HG03460 (cell line): ENCODE measurements around the gene KRTAP5-5.
"Not testable (repeated sequence)": the region's sequence is repeated elsewhere in the genome, so short reads cannot be mapped to it uniquely, and the experiment has no call there.

Source experiments
- ATAC-seq: cut with Tn5 transposase; IDR thresholded peaks from one replicate; pipeline ENCODE4 v1.9.1; 2021; ENCODE audit not compliant: unreplicated experiment

Gene KRTAP5-5

DNA sequence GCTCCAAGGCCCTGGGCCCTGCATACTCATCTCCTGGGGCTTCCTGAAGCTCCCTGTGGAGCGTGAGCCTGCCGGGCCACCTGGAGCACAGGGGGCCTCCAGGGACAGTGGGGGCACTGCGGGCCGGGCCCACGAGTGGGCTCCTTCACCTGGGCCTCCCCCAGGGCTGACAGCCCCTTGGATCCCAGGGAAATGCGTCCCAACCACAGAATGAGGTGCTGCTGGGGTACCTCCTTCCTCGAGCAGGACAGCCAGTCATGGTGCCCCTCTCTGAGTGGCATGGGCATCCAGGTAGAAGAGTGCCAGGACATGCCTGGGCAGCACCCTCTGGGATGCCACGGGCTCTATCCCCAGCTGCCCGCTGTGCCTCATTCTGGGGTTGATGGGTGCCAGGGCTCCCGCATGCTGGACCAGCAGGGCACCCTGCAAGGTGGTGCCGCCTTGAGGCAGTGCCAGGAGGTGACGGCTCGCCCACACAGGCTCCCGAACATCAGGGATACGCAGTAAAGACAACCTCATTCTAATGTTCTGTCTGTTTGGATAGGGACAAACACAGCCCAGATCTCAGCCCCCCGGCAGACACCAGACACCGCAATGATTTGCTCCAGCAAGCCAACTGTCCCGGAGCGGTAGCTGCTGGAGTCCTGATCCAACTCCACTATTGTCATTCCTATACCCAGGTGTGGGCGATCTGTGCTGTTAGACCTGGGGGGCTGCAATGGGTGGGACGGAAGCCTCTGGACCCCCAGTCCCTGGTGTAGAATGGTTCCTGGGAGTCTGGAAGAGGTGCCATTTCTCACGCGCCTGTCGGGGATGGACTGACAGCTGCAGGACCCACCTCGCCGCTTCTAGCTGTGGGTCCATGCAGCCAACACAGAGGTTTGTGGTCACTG lies 25.8 kb downstream of the KRTAP5-5 start:
- ATAC-seq, result no peak

DNA sequence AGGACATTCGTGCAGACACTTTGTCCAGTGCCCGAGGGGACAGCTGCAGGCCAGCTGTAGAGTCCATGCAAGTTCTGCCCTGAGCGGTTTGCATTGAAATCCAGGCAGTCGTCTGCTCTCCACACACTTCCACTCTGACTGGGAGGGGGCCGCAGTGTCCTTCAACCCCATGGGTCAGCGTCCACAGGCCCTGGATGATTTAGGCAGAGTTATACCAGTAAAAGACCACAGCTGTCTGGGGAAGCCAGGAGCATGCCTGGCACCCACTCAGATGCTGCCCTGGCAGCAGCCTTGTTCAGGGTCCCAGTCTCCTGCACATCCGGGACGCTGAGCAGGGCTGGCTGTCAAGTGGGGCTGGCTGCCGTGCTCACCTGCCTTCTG lies 26.5 kb downstream of the KRTAP5-5 start:
- ATAC-seq, result no peak

DNA sequence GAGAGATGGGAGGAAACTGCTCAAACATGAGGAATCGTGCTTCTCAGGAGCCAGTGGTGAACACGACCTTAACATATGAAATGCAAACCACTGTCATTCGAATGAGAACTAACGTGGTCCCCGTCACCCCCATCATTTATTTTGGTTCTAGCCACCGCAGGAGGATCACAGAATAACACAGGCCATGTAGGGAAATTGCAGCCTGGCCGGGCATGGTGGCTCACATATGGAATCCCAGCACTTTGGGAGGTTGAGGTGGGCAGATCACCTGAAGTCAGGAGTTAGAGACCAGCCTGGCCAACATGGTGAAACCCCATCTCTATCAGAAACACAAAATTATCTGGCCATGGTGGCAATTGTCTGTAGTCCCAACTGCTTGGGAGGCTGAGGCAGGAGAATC lies 27.1 kb downstream of the KRTAP5-5 start:
- no peak for ATAC-seq

DNA sequence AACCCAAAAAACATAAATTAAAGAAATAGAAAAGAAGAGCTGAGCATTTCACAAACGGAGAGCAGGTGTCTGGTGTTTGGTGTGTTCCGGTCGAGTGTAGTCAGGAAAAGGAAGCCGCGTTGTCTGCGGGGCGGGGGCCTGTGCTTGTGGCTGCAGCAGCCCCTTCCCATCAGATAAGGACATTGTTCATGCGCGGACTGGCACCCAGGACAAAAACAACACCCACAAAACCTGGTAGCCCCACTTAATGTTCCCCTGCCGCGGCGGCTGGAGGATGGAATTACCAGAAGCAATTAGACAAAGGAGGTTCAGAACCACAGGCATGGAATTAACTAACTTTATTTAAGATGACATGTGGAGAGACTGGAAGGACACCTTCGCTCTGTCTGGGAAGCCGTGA lies 29.9 kb downstream of the KRTAP5-5 start:
- ATAC-seq, result no peak

DNA sequence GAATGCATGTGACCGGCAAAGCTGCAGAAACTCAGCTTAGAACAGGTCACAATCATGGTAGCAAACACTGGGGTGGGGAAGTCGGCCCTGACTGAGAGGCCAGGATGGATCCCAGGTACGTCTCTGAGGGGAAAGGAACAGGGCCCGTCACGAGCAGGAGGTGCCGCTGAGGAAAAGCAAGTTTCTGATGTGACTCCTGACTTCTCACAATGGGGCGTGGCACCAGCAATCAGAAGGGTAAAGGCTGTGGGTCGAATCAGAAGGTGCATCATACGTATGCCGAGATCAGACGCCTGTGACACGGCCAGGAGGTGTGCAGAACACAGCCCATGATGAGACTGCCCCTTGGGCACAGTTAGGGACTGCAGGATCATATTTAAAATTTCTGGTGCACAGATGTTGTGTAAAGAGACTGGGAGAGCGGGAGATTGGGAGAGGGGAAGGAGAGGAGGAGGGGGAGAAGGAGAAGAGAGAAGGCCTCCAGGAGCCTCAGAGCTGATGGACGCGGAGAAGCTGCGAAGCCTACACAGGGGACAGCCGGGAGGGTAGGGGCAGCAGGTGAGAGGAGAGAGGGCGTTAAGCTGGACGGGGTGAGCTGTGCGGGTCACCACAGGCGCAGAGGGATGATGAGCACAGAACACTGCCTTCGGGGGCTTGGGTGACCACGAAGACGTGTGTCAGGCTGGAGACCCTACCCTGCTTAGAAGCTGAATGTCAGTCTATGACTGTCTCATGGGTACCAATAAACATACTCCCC lies 30.7 kb downstream of the KRTAP5-5 start:
- no peak for ATAC-seq

DNA sequence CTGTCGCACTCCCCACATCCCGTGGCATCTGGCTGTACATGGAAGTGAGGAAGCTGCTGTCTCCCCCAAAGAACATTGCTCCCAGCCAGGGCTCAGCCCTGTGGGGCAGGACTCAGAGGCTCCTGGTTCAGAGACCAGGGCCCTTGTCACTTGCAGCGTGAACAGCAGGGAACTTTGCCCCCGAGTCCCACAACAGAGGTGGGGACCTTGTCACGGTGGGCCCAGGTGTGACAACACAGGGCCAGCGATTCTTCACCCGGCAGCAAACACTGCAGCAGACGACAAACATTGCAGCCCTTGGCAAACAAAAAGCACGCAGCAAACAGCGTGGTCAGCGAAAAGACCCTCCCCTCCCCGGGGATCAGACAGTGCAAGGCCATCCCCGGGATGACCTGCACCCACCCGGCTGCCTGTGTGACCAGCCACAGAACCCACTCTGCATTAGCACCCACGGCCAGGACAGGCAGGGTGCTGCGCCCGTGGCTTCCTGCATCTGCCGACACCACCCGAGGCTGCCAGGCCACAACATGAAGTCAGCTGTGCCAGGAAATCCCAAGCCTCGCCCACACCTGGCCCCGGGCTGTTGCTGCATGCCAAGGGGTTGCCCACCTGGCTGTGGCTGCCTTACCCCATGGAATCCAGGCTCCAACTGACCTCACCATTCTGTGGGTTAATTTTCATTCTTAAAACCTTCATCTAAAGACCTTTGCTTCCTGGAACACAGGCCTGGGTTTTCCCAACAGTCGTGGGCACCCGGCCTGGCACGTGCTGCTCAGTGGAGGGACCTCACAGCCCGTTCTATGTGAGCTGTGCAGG lies 32.1 kb downstream of the KRTAP5-5 start:
- not testable (repeated sequence) for ATAC-seq

DNA sequence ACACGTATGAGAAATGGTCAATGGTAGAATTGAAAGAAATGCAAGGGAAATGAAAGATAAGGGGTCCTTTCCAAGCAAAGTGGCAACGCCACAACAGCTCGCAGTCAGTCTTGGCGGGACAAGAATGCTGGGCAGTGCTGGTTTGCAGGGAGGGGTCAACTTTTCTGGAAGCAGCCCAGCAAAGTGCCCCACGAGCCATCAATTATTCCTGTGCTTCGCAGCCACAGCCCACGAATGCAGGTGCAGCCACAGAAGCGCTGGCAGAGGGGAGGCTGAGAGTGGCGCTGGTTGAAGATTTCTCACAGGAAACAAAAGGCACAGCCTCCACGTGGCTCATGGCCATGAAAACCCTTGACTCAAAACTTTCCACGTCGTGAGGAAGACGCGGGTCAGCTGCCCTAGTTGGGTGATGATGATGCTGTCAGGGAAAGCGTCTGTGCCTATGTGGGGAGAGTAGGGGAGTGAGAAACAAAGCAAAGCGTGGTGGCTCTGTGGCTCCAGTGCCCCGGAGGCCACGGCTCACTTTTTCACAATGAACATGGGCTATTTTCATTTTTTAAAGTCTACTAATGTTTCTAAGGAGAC lies 33.2 kb downstream of the KRTAP5-5 start:
- not testable (repeated sequence) for ATAC-seq

DNA sequence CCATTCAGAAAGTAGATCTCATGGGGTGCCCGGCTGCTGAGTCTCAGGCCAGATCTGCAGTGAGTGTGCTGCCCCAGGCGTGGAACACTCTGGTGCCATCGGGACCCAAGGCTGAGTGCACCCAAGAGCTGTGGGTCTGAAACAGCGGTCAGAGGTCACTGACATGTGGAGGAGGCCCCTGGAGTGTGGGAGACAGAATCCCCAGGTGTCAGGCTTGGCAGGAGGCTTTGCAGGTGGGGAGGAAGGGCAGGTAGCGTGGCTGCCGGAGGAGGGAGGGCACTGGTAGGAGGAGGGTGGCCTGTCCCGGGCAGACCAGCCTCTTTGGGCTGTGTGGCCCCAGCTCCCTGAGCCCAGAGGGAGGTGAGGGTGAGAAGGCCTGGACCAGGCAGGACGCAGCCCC lies 35.7 kb downstream of the KRTAP5-5 start:
- ATAC-seq, result no peak

DNA sequence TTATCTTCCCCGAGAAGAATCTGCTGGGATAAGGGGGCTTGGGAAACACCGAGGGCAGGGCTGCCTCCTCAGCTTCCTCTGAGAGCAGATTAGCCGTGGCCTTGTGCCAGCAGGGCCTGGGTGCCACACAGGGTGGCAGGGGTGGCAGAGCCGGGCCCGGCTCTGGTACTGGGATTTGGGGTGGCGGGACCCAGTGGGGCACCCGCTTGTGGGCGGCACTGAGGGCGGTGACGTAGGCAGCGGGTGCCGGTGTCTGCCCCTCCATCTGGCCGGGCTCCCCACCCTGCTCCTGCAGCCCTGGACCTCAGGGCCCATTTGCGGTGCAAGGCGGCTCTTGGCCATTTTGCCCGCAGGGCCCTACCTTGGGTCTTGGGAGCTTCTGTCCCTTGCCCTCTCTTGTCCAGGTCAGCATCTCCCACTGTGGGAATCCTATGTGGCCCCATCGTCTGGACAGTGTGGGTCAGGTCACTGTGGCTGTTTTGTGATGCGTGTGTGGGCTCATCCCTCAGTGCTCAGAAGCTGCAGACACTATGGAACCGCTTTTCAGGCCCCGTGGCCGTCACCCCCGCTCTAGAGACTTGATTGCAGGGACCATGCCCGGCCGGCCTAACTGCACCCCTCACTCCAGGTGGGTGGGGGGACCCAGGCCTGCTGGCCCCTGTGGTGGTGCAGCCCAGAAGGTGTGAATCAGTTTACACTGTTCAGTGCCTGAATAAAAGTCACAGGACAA lies 37.7 kb downstream of the KRTAP5-5 start:
- ATAC-seq, result no peak

DNA sequence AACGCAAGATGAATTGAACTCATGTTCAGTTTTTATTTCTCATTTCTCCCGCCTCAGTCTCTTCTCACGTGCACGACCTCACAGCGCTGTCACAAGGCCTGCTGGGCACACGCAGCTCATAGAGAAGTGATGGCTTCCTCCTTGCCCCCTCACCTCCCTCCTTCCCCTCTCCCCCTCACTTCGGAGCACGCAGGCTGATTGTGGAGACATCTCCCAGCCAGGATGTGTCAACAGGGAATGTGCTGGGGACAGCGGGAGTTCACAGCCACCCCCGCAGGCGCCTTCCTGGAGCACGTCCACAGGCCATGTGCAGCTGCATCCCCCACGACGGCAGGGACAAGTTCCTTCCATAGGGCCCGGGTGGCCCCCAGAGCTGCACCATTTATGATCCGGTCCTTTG lies 38.3 kb downstream of the KRTAP5-5 start:
- ATAC-seq, result no peak

DNA sequence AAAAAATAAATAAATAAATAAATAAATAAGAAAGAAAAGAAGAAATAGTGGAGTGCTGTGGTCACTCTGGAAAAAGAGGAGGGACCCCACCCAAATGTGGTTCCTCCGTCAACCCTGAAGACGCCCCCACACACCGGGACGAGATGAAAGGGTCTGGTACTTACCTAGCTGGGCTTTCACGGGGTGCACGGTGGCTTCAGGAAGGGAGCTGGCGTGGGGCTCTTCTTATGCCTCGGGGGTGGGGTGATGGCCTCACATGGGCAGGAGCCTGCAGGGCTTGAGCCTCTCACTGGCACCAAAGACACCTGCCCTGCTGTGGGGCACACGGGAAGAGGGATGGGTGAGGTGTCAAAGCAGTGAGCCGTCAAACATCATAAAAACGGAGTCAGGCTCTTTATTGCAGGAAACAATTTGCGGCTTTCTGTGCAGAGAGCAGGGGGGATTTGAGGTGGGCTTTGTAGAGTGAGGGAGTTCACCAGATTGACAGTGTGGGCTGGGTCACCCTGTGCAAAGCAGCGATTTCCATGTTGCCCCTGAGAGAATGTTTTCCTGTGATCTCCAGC lies 39.4 kb downstream of the KRTAP5-5 start:
- ATAC-seq, result no peak

DNA sequence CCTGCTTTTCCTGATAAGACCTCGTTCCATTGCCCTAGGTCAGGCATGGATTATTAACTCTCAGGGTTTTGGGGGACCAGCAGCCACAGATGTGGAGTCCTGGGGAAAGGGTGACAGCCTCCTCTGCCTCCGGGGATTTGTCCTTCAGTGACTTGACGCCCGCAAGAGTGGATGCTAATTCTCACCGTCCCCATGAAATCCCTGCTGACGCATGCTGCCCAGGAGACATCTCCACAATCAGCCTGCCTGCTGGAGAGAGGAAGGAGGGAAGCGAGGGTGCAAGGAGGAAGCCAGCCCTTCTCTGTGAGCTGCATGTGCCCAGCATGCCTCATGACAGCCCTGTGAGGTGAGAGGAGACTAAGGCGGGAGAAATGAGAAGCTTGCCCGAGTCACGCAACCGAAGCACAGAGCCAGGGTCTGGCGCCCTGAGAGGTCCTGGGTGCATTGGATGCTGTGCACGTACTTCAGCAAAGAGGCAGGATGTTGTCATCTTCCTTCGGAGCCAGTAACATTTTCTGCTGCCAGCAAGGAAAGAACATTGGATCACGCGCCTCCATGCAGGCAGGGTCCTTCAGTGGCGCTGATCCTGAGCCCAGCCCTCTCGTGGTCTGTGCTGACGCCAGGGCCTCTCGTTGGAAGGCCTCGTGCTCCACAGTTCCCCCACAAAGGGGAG lies 40.1 kb downstream of the KRTAP5-5 start:
- ATAC-seq, result no peak

DNA sequence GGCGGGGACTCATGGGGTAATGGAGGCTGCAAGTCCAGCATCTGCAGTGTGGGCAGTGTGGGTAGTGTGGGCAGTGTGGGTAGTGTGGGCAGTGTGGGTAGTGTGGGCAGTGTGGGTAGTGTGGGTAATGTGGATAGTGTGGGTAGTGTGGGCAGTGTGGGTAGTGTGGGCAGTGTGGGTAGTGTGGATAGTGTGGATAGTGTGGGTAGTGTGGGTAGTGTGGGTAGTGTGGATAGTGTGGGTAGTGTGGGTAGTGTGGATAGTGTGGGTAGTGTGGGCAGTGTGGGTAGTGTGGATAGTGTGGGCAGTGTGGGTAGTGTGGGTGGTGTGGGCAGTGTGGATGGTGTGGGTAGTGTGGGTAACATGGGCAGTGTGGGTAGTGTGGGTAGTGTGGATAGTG lies 40.9 kb downstream of the KRTAP5-5 start:
- ATAC-seq, result not testable (repeated sequence)

DNA sequence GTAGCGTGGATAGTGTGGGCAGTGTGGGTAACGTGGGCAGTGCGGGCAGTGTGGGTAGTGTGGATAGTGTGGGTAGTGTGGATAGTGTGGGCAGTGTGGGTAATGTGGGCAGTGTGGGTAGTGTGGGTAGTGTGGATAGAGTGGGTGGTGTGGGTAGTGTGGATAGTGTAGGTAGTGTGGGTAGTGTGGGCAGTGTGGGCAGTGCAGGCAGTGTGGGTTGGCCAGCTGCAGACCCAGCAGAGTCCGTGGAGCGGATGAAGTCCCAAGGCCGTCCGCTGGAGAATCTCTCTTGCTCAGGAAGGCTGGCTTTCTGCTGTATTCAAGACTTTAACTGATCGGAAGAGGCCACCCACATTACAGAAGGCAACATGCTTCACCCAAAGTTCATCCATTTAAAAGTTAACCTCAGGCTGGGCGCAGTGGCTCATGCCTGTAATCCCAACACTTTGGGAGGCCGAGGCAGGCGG lies 41.4 kb downstream of the KRTAP5-5 start:
- ATAC-seq, result no peak

DNA sequence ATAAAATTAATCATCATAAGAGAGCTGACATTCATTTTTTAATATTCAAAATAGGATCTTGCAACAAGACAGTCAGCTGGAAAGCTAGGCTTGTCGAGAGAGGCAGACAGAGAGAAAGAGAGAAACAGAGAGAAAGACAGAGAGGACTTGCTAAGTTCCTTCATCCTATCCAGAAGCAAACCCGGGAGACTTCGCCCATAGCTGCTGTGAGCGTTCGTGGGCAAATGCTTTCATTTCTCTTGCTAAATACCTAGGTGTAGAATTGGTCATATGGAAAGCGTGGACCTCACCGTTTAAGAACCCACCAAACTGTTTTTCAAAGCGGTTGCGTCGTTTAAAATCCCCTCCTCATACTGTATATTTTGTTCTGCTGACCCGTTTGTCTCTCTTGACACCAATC lies 42.1 kb downstream of the KRTAP5-5 start:
- no peak for ATAC-seq

DNA sequence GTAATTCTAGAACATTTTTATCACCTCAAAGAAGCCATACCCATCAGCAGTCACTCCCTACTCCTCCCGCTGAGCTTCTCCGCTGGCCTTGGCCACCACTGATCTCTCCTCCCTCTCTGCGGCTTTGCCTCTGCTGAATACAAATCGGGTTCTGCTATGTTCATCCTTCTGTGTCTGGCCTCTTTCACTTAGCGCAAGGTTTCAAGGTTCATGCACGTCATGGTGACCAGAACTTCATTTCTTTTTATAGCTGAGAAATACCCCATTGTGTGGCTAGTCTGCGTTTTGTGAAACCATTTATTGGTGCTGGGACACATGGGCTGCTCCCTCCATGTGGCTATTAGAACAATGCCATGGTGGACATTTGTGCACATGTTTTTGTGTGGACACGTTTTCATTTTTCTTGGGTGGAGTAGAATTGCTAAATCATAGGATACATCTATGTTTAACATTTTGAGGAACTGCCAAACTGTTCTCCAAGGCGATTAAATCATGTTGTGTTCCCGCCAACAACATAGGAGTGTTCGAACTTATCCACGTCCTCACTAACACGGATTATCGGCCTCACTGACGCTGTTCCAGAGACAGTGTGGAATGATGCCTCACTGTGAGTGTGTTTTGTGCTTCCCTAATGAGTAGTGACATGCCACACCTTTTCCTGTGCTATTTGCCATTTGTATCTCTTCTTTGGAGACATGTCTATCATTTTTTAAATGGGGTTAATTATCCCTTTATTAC lies 43.2 kb downstream of the KRTAP5-5 start:
- no peak for ATAC-seq

DNA sequence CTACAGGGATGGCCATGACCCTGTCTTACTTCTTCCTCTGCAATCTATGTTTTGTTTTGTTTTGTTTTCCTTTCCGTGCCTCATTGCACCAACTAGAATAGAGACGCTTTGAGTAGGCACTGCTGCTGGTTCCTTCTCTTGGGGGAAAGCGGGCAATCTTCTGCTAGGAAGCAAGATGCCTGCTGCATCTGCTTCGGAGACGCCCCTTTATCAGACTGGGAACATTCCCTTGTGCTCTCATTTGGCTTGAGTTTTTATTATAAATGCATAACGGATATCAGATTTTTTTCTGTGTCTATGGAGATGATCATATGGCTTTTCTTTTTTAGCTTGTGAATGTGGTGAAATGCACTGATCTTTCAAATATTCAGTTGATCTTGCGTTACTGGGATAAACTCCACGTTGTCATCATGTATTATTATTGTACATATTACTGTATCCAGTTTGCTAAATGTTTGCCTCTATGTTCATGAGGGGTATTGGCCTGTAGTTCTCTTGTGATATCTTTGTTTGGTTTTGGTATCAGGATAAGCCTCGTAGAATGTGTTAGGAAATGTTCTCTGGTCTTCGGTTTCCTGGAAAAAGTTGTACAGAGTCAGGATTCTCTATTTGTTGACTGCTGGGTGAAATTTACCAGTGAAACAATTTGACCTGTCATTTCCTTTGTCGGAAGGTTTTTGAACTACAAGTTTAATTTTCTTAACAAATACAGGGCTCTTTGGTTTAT lies 44.0 kb downstream of the KRTAP5-5 start:
- no peak for ATAC-seq
